ENCODE data around the gene OPRM1. TPM values are rescaled to one million over a fixed set of nuclear protein-coding genes. Genes with fewer than 3 reads are reported as not detected.

OPRM1 gene
- total RNA-seq, 1 experiment from 2014 or later: not detected

DNA sequence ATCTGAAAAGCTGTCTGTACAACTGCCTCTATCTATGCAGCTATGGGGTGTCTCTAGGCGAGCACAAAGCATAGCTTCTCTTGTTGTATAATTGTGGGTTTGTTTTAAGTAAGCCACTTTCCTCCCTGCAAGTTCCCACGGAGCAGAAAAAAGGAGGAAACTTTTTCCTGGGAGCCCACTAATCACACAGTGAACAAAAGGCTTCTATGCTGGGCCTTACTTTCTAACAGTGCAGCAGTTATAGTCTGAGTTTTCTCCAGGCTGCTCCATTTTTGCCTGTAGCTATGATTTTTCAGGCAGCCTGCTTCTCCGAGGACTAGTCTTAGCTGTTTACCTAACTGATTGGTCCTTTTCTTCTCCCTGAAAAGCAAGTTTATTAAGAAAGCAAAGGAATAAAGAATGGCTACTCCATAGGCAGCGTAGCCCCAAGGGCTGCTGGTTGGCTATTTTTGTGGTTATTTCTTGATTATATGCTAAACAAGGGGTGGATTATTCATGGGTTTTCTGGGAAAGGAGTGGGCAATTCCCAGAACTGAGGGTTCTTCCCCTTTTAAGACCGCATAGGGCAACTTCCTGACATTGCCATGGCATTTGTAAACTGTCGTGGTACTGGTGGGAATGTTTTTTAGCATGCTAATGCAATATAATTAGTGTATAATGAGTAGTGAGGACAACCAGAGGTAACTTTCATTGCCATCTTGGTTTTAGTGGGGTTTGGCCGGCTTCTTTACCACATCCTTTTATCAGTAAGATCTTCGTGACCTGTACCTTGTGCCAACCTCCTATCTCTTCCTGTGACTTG lies 84.3 kb downstream of the OPRM1 start:
- no peaks in the 10 kb centered on the region for H4K20me1 ChIP-seq (ENCODE audit: insufficient read depth)
- no peaks in the 10 kb centered on the region for H3K27me3 ChIP-seq (ENCODE audit: insufficient read depth, low read length)
- H3K4me1 ChIP-seq (ENCODE audit: control insufficient read depth in 1 of 2, insufficient read depth in 2 of 2, low read length in 2 of 2): no peaks in the 10 kb centered on the region
- H3K4me2 ChIP-seq (ENCODE audit: low read length): no peak overlapping the region
- H3K36me3 ChIP-seq (ENCODE audit: control insufficient read depth in 1 of 2, insufficient read depth in 2 of 2, low read length in 2 of 2): no peaks in the 10 kb centered on the region
- BruUV-seq (replicated peaks): no TSS peak
- DNase-seq (ENCODE audit: low read depth, low spot score) (no peak), ATAC-seq (no peak)
- intact Hi-C loops (cut with micrococcal nuclease): no loop called here
- no peak overlapping the region for H3K27ac ChIP-seq (ENCODE audit: low read depth, low read length)
- POLR2A ChIA-PET: no interaction called here
- RAD21 ChIA-PET (ENCODE audit: low non-redundant PET in 1 of 2, low total read pairs in 2 of 2, uncharacterized antibody in 2 of 2, unreplicated experiment in 2 of 2): no interaction called here
- H3K4me3 ChIP-seq (replicated peaks in 1 of 2; ENCODE audit: low read depth in 1 of 2, low read length in 2 of 2): no peak overlapping the region
- no peak overlapping the region for H3K9ac ChIP-seq (ENCODE audit: low read length)
- CTCF ChIA-PET: no interaction called here
- TF ChIP-seq SIN3A (IDR thresholded peaks at IDR 0.05; ENCODE audit: low read depth) (no peak), EZH2phosphoT487 (IDR thresholded peaks at IDR 0.05; ENCODE audit: borderline replicate concordance) (no peak), ZFX (IDR thresholded peaks at IDR 0.05) (no peak), YY1 (IDR thresholded peaks at IDR 0.05; ENCODE audit: extremely low read depth, insufficient replicate concordance, low read depth, low read length) (no peak), ATF3 (IDR thresholded peaks at IDR 0.05) (no peak), EGR1 (IDR thresholded peaks at IDR 0.05; ENCODE audit: low read depth) (no peak), TCF7L2 (IDR thresholded peaks at IDR 0.05; ENCODE audit: borderline replicate concordance, extremely low read depth, insufficient read depth, insufficient read length) (no peak), ZBTB33 (IDR thresholded peaks at IDR 0.05; ENCODE audit: extremely low read depth, insufficient replicate concordance, low read length) (no peak), POLR2AphosphoS5 (IDR thresholded peaks at IDR 0.05; ENCODE audit: low read depth, low read length) (no peak)
- TF ChIP-seq, protein P1, sequence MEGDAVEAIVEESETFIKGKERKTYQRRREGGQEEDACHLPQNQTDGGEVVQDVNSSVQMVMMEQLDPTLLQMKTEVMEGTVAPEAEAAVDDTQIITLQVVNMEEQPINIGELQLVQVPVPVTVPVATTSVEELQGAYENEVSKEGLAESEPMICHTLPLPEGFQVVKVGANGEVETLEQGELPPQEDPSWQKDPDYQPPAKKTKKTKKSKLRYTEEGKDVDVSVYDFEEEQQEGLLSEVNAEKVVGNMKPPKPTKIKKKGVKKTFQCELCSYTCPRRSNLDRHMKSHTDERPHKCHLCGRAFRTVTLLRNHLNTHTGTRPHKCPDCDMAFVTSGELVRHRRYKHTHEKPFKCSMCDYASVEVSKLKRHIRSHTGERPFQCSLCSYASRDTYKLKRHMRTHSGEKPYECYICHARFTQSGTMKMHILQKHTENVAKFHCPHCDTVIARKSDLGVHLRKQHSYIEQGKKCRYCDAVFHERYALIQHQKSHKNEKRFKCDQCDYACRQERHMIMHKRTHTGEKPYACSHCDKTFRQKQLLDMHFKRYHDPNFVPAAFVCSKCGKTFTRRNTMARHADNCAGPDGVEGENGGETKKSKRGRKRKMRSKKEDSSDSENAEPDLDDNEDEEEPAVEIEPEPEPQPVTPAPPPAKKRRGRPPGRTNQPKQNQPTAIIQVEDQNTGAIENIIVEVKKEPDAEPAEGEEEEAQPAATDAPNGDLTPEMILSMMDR (IDR thresholded peaks at IDR 0.05 in 2 of 3, conservative IDR thresholded peaks at IDR 0.05 in 1 of 3; ENCODE audit: borderline replicate concordance in 1 of 3, insufficient read depth in 1 of 3, low read depth in 2 of 3, low read length in 2 of 3): no peak
- no peak overlapping the region for H2AFZ ChIP-seq (ENCODE audit: low read depth, low read length, poor library complexity, severe bottlenecking)
- H3K9me2 ChIP-seq (ENCODE audit: insufficient read depth): no peaks in the 10 kb centered on the region
- no peaks in the 10 kb centered on the region; a peak in 1 of 4 replicates for H3K9me3 ChIP-seq (ENCODE audit: control insufficient read depth in 1 of 2, insufficient read depth in 1 of 2, low read depth in 1 of 2, low read length in 2 of 2)
- H3K79me2 ChIP-seq (ENCODE audit: insufficient read depth, low read length): no peaks in the 10 kb centered on the region
